HG03280 (cell line): ENCODE results near the gene DSCAML1.
"Not testable (repeated sequence)": the region's sequence is repeated elsewhere in the genome, so short reads cannot be mapped to it uniquely, and the experiment has no call there.

Experiments
- ATAC-seq: cut with Tn5 transposase; IDR thresholded peaks from one replicate; pipeline ENCODE4 v1.9.1; 2021; ENCODE audit warnings: mild to moderate bottlenecking, moderate library complexity; ENCODE audit not compliant: unreplicated experiment

DSCAML1 gene

DNA sequence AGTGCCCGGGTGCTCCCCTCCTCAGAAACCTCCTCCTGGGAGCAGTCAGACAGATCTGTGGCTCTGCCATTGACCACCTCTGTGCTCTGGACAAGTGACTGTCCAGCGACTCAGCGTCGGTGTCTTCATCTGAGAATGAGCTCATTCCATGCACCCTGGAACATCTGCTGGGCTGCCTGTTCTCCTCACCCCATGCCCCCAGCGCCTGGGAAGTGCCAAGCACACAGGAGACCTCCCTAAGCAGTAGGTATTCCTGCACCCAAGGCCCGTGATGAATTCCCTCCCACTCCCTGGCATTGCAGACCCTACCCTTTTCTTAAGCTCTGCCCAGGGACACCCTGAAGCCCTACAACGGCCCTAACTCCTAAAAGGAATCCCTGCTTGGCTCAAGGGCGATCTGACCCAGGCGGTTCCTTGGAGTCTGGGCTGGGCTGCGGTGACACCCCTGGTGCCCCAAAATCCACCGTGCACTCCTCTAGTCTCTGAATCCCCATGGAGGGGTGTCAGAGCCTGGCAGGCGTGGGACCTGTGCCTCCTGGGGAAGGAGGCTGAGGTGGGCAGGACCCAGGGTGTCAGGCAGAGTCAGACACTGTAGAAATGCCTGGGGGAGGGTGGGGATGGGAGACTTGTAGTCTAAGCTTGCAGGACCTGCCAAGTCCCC, 377.4 kb downstream of the DSCAML1 start:
- ATAC-seq: no peak

DNA sequence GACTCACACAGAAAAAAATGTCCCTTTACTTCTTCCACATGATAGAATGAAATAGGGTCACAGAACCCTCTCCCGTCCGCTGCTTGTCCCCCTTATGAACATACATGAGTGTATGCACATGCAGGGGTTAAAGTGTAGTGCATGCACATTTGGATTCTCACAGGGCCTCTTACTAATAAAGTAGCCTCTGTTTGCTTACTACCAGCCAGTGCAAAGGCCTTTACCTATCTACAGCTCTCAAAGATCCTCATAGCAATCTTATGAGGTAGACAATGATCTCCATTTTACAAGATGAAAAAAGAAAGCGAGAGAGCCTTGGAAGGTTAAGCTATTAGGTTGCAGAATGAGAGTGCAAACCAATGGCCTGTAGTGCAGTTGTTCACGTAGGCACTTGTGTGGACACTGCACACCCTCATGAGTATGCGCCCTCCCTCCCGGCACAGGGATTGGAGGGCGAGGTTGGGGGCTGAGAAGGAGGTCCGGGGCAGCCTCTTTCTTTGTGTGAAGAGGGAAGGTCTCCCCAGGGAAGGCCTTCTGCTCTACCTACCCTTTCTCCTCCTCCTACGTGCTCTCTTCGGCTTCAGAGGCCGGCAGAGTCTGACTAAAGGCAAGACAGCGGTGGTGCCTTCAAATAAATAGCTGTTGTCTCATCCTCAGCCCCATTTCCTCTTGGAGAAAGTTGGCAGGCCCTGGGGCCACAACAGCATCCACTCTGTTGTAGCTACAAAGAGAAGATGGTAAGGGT, 378.1 kb downstream of the DSCAML1 start:
- no peak for ATAC-seq

DNA sequence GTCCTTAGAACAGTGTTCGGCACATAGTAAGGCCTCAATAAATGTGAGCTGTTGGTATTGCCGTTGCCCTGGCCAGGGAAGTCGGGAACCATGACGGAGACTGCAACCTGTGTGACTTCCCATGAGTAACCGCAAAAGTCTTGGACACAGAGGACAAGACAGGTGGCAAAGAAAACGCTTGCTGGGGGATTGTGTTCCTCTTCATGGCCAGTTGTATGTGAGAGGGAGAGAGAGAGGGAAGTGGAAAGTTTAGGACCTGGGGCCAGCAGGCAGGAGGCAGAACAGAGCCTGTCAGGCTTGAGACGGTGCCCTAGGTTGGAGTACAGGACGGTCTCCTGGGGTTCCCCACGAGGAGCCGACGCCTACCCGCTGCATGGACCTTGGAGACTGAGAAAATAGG, 379.2 kb downstream of the DSCAML1 start:
- ATAC-seq: no peak

DNA sequence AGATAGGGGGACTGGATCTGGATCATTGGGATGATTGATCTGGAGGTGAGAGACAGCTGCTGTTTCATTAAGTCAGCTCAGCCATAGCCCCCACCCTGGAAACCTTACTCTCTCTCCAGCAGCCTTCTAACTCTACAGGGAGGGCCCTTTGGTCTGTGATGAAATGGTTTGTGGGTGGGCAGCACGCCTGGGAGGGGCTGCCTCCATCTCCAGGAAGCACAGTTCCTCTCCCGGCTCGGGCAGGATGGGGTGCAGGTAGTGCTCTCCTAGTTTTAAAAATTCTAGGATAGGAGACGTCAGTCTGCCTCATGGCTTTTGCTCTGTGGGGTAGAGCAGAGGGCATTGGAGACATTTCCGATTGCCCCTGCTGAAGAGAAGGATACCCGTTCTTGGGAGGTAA, 379.7 kb downstream of the DSCAML1 start:
- no peak for ATAC-seq

DNA sequence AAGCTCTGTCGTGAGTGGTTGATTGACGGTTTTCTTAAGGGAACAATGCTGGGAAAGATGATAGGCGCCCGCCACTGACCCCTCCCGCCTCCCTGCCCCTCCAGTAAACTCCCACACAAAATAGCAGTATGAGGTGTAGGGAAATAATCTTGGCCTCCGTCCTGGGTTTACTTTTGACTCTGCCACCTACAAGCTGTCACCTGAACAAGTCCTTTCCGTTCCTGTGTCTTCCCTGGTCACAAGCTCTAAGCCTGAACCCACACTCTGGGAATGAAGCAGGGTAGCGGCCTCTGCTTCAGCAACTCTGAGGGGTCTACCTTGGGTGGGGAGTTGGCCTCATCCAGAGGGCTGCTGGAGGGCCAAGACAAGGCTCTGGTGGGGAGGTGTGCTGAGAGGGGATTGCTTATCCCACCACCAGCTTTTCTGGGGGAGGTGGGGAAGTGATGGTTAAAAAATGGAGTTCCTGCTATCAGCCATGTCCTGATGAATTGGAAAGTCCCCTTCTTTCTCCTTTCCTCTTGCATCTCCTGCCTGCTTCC, 381.6 kb downstream of the DSCAML1 start:
- ATAC-seq: no peak

DNA sequence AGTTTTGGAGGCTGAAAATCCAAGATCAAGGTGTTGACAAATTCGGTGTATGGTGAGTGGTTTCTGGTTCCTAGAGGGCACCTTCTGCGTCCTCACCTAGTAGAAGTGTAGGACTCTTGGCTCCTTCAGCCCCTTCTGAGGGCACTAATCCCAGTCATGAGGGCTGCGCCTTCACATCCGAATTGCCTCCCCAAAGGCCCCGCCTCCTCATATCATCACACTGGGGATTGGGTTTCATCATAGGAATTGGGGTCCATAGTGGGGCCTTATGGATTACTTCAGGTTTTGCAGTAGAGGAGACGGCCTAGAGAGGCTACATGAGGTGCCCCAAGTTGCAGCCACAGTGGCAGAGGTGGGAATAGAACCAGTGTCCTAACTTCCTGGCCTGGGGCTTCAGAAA, 382.3 kb downstream of the DSCAML1 start:
- no peak for ATAC-seq

DNA sequence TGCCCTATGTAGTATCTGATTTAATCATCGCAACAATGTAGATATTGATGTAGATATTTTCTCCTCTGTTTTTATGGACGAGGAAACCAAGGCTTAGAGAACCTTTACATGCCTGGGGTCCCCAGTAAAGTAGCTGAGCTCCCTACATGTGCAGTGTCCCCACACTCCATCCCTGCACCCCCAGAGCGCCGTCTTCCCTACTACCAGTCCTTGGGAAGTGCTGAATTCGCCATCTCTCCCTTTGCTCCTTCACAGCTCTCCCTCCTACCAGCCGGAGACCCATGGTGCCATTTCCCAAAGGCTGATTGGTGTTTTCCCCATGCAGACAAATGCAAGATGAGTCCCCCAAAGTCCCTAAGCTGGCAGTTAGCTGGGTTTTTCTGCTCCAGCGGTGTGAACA, 383.4 kb downstream of the DSCAML1 start:
- no peak for ATAC-seq

DNA sequence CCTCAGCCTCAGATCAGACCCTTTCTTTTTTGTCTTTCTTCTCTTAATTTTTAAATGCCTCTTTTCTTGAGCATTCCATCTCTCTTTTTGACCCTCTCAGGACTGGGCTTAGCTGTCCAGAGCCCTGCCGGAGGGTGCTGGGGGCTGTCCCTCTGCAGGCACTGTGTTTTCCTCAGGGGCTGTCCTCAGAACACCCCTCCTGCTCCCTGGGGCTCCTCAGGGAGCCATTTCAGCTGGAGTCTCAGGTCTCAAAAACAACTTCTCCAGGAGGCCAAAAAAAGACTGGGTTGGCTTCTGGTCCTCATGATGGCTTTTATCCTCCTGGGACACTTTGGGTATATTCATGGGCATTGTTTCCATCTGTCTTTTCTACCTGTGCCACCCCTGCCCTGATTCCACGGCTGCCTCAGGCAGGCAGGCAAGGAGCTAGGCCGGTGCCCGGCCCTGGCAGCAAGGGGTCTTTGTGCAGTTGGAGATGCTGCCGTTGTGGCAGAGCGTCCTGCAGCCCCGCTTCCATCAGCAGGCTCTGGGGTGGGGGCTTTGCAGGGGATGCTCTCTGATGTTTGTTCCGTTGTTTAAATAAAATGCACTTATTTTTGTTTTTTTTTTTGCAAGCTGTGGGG, 384.3 kb downstream of the DSCAML1 start:
- ATAC-seq: no peak

DNA sequence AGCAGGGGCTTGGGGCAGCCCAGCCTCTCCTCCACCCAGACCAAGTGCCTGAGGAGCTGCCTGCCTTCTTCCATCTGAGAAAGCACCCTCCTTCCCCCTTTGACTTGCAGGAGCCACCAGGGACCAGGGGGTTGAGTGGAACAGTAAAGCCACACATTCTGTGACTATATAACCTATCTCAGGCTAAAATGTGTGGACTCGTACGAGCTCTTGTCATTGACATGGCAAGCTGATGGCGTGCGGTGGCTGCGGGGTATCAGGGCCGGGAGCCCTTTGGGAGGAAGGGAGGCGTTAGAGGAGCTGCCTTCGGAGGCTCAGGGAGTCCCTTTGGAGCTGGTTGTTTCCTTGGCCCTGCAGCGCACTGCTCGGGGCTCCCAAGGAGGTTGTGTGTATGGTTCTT, 384.8 kb downstream of the DSCAML1 start:
- ATAC-seq: no peak

DNA sequence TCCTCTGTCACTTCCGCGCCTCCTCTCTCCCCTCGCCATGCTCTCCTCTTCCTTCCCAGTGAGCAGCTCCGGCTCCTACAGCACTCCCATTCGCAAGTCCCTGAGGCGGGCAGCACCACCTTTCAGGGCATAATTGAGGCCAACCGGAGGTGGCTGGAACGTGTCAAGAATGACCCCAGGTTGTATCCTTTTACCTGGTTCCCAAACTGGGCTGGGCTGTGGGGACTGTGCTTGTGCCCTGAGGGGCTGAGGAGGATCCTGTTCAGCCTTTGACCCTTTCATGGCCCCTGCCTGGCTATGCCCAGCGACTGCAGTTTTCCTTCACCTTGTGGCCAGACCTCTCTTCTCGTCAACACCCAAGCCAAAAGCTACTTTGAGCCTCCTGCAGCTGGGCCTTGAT, 385.3 kb downstream of the DSCAML1 start:
- no peak for ATAC-seq

DNA sequence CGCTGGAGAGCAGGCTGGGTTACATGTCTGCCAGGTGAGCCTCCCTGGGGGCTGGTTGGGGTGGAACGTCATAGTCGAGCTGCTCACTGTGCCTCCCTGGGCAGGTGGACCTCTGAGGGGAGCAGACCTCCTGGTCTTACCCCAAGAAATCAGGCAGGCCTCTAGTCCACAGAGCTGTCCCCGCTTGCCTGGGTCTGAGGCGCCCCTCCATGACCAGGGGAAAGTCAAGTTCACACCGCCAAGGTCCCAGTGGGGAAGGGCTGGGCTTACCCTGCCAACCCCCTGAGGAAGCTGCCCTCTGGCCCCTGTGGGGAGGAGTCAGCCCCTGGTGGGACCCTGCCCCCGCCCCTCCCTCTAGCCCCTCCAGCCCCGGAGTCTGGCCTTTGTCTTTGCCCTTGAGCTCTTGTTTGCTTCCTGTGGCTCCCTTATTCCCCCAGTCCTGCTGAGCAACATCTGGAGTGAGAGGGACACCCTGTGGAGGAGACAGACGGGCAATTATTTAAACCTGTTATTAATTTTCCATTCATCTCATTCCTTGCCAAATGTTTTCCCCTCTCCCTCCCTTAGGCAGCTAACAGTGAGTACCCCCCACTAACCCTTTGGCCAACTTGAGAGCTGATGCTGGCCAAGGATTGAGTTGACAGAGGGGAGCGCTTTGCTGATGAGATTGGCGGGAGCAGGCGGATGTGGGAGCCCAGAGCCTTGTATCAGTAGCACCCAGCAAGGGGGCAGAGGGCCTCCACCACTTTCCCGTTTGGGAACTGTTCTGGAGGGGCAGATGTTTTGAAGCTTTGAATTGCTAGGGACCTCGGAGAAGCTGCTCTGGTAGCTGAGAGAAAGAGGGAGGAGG, 385.9 kb downstream of the DSCAML1 start:
- no peak for ATAC-seq

DNA sequence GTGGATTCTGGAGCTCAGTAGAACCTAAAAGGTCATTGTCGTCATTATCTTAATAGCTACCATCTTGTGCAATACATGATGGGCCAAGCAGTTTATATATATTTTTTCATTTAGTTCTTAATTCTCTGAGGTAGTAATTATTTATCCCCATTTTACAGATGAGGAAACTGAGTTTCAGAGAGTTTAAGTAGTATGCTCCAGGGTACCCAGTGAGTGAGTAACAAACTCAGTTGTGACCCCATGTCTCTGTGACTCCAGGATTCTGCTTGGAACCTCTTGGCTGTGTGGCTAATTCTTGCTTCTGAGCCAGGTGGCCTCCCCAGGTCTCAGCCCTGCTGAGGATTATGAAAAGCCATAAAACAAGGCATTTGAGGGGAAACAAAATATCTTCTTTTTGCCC, 386.8 kb downstream of the DSCAML1 start:
- no peak for ATAC-seq

DNA sequence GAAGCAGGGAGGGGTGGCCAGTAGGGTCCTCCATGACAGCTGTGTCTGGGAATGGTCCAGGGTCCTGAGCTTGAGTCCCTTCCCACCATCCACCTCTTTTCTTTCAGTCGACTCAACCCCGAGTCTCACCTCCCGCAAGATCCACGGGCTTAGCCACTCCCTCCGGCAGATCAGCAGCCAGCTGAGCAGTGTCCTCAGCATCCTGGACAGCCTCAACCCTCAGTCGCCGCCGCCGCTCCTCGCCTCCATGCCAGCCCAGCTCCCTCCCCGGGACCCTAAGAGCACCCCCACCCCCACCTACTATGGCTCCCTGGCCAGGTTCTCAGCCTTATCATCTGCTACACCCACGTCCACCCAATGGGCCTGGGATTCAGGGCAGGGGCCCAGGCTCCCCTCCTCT, 387.5 kb downstream of the DSCAML1 start:
- ATAC-seq: no peak

DNA sequence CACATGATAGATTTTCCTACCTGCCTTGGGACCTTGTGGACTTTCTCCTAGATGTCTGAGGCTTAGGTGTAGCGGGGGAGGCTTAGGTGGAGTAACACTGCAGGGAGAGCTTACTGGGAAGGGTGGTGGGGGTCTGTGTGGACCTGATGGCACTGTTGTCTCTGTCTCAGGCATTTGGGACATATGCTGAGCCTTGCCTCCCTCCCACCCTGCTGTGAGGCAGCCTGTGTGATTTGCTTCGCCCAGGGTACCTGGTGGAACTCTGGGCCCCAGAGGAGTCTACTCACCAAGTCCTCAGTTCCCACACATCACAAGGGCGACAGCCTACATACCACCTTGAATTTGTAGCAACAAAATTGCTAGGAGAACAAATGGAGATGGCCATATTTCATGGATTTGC, 388.7 kb downstream of the DSCAML1 start:
- no peak for ATAC-seq

DNA sequence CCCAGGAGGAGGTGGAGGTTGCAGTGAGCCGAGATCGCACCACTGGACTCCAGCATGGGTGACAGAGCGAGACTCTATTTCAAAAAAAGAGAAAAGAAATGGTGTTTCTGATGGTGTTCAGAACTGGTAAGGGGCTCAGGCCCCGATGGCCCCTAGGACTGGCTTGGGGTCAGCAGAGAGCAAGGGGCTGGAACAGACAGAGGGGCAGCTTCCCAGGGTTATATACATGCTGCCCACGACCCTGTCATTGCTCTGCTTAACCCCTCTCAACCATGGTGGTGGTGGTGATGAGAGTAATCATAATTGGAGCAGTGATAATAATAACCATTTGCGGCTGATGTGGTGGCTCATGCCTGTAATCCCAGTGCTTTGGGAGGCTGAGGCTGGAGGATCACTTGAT, 390.0 kb downstream of the DSCAML1 start:
- ATAC-seq: no peak

DNA sequence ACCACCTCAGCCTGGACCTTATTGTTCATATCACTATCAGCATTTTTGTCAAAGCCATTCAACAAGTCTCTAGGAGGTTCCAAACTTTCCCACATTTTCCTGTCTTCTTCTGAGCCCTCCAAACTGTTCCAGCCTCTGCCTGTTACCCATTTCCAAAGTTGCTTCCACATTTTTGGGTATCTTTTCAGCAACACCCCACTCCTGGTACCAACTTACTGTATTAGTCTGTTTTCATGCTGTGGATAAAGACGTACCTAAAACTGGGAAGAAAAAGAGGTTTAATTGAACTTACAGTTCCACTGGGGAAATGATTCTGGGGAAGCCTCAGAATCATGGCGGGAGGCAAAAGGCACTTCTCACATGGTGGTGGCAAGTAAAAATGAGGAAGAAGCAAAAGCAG, 391.1 kb downstream of the DSCAML1 start:
- ATAC-seq: not testable (repeated sequence)

DNA sequence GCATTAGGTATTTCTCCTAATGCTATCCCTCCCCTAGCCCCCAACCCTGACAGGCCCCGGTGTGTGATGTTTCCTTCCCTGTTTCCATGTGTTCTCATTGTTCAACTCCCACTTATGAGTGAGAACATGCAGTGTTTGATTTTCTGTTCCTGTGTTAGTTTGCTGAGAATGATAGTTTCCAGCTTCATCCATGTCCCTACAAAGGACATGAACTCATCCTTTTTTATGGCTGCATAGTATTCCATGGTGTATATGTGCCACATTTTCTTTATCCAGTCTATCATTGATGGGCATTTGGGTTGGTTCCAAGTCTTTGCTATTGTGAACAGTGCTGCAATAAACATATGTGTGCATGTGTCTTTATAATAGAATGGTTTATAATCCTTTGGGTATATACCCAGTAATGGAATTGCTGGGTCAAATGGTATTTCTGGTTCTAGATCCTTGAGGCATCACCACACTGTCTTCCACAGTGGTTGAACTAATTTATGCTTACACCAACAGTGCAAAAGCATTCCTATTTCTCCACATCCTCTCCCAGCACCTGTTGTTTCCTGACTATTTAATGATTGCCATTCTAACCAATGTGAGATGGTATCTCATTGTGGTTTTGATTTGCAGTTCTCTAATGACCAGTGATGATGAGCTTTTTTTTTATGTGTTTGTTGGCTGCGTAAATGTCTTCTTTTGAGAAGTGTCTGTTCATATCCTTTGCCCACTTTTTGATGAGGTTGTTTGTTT, 397.7 kb downstream of the DSCAML1 start:
- not testable (repeated sequence) for ATAC-seq

DNA sequence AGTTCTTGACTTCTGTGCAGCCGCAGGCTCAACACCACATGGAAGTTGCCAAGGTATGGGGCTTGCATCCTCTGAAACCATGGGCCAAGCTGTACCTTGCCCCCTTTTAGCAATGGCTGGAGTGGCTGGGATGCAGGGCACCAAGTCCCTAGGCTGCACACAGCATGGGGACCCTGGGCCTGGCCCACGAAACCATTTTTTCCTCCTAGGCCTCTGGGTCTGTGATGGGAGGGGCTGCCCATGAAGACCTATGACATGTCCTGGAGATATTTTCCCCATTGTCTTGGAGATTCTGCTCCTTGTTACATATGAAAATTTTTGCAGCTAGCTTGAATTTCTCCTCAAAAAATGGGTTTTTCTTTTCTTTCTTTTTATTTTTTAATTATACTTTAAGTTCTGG, 398.4 kb downstream of the DSCAML1 start:
- ATAC-seq: not testable (repeated sequence)

DNA sequence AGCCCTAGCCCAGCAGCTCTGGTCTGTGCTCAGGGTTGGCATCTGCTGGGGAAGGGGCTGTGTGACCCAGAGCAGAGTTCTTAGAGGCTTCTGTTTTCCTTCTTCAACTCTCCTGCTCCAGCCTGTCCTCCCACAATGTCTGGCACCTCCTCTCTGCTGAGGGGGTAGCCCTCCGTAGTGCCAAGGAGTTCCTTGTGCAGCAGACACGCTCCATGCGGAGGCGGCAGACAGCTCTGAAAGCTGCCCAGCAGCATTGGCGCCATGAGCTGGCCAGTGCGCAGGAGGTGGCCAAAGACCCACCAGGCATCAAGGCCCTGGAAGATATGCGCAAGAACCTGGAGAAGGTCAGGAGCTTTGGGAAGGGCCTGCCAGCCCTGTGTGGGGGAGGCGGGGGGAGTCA, 400.0 kb downstream of the DSCAML1 start:
- ATAC-seq: no peak

DNA sequence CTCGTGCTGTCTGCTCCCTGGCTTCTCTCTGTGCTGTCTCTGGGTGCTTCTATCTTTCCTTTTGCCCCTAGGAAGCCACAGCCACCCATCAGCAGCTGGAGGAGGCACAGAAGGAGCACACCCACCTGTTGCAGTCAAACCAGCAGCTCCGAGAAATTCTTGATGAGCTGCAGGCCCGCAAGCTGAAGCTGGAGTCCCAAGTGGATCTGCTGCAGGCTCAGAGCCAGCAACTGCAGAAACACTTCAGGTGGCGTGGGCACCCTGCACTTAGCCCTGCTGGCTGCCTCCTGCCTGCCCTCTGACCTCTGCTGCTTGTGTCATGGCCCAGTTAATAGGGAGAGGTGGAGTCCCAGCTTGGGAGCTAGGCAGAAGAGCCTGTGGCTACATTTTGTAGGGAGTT, 401.5 kb downstream of the DSCAML1 start:
- no peak for ATAC-seq
